ENCODE data around the gene VPS11.
"Not testable (repeated sequence)": the region's sequence is repeated elsewhere in the genome, so short reads cannot be mapped to it uniquely, and the experiment has no call there.

The VPS11 gene

GRCh38 chr11:119103161-119103664 lies 35.6 kb downstream of the VPS11 start:
- DNase-seq (ENCODE audit: low read depth) = not testable (repeated sequence)

GRCh38 chr11:119103793-119104192 lies 36.2 kb downstream of the VPS11 start:
- peak; percentile 13 for DNase-seq (ENCODE audit: low read depth)

- DNase-seq (ENCODE audit: low read depth) = peak; percentile 93
Measured at GRCh38 chr11:119106564-119107537, 39.2 kb downstream of the VPS11 start, which contains the start of gene C2CD2L. Gene C2CD2L (plus strand): TSS chr11:119107344. CDS start chr11:119107742, 398 bp downstream.

- peak; percentile 15 for DNase-seq (ENCODE audit: low read depth)
Measured at GRCh38 chr11:119107538-119108145, 40.0 kb downstream of the VPS11 start.

- DNase-seq (ENCODE audit: low read depth) = peak; percentile 51
Measured at GRCh38 chr11:119108146-119108856, 40.7 kb downstream of the VPS11 start.

DNA sequence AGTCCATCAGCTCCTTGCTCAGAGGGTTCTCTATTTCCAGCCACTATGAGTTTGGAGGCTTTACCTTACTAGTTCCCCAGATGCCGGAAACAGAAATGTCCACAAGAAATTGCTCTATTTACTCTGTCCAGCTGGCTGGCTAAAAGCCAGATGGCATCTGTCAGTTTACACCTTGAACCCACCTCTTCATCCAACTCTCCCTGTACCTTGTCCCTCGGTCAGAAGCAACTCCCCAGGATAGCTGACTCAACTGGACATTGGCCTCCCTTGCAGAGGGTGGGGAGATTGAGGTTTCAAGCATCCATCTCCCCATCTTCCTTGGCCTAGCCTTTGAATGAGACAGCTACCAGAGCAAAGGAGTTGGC lies 41.2 kb downstream of the VPS11 start:
- DNase-seq (ENCODE audit: low read depth) = no peak

DNA sequence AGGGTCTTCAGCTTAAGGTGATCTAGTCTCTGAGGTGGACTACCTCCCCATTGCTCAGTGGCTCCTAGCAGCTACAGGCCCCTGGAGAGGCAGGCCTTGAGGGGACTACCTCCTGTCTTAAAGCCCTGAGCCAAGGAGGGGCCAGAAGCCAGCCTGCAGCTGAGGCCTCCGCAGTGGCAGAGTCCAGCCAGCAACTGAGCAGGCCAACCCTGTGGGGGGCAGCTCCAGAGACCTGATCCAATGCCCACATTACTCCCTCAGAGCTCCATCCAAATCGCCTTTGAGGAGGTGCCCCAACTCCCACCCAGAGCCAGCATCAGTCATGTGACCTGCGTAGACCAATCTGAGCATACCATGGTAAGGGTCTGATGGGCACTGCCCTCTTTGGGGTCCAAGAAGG lies 42.2 kb downstream of the VPS11 start:
- no peak for DNase-seq (ENCODE audit: low read depth)

- no peak for DNase-seq (ENCODE audit: low read depth)
Measured at GRCh38 chr11:119110439-119110838, 42.8 kb downstream of the VPS11 start.

- no peak for DNase-seq (ENCODE audit: low read depth)
Measured at GRCh38 chr11:119111361-119111925, 43.8 kb downstream of the VPS11 start.

DNA sequence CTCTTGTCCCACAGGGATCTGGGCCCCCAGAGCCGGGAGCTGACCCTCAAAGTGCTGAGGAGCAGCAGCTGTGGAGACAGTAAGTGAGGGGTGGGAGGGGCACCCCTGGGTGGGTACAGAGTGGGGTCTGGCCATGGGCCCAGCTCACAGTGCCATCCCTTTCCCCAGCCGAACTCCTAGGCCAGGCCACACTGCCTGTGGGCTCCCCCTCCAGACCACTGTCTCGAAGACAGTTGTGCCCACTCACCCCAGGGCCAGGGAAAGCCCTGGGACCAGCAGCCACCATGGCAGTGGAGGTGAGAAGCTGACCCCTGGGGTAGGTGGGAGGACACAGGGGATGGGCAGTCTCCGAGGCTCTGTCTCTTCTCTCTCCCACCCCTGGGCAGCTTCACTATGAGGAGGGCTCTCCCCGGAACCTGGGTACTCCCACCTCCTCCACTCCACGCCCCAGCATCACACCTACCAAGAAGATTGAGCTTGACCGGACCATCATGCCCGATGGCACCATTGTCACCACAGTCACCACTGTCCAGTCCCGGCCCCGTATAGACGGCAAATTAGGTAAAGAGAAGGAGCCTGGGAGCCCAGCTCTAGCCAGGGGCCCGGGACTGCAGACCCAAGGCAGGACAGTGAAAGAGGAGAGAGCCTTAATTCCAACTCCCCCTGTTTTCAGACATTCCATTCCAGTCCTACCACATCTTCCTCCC lies 44.8 kb downstream of the VPS11 start:
- no peak for DNase-seq (ENCODE audit: low read depth)

- DNase-seq (ENCODE audit: low read depth) = no peak
Measured at GRCh38 chr11:119113716-119114115, 46.1 kb downstream of the VPS11 start.

GRCh38 chr11:119114351-119114750 lies 46.7 kb downstream of the VPS11 start:
- DNase-seq (ENCODE audit: low read depth) = no peak

GRCh38 chr11:119115484-119116234 lies 48.0 kb downstream of the VPS11 start:
- no peak for DNase-seq (ENCODE audit: low read depth)

- no peak for DNase-seq (ENCODE audit: low read depth)
Measured at GRCh38 chr11:119116235-119116594, 48.6 kb downstream of the VPS11 start.

GRCh38 chr11:119116601-119117000 lies 49.0 kb downstream of the VPS11 start:
- DNase-seq (ENCODE audit: low read depth) = no peak

DNA sequence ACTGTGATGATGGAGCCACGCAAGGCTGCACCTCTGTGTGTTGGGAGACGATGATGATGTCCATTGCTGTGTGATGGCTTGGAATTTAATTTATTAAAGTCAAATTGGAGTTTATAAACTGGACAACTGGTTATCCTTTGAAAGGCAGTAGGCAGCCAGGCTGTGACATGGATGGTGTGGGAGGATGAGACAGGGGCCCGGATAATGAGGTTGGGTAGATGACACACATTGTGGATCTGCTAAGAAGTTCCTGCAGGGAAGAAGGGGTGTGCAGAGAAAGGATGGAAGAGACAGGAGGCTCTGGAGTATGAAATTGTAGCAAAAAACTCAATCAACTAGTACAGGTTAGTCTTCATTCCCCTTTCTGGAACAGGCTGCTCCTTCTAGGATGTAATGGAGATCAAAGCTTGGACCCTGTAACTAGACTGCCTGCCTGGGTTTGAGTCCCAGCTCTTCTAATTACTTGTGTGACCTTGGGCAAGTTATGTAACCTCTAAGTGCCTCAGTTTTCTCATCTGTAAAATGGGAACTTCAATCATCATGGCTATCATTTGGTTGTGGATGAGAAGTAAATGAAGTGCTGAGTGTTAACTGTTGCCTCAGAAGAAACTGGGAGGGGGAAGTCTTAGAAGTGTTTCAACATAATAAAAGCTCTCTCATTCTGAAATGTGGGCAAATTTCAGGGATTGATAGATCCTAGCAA lies 49.5 kb downstream of the VPS11 start:
- no peak for DNase-seq (ENCODE audit: low read depth)

- DNase-seq (ENCODE audit: low read depth) = no peak
Measured at GRCh38 chr11:119118227-119118626, 50.6 kb downstream of the VPS11 start.

DNA sequence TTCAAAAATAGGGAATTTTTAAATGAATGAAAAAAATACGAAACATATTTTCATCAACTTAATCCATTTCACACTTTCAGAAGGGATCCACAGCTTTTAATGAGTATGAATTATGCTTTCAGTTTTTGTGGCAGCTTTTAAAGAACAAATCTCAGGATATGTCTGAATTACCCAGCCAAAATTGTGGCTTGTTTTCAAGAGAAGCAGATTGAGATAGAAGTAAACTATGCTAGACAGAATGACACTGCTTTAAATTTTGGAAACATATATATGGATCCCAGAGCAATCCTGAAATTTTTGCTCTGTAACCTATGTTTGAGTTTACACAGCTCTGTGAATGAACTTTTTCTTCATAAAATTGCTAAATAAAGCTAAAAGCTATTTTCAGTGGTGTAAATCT lies 51.3 kb downstream of the VPS11 start:
- no peak for DNase-seq (ENCODE audit: low read depth)

- peak; percentile 58 for DNase-seq (ENCODE audit: low read depth)
Measured at GRCh38 chr11:119120639-119121007, 53.0 kb downstream of the VPS11 start.
